Measurements from ENCODE around the gene EMC10.
A peak's percentile ranks its signal among the peaks of the same experiment; 100 is the strongest.
"Not testable (repeated sequence)": the region's sequence is repeated elsewhere in the genome, so short reads cannot be mapped to it uniquely, and the experiment has no call there.

EMC10 gene

DNA sequence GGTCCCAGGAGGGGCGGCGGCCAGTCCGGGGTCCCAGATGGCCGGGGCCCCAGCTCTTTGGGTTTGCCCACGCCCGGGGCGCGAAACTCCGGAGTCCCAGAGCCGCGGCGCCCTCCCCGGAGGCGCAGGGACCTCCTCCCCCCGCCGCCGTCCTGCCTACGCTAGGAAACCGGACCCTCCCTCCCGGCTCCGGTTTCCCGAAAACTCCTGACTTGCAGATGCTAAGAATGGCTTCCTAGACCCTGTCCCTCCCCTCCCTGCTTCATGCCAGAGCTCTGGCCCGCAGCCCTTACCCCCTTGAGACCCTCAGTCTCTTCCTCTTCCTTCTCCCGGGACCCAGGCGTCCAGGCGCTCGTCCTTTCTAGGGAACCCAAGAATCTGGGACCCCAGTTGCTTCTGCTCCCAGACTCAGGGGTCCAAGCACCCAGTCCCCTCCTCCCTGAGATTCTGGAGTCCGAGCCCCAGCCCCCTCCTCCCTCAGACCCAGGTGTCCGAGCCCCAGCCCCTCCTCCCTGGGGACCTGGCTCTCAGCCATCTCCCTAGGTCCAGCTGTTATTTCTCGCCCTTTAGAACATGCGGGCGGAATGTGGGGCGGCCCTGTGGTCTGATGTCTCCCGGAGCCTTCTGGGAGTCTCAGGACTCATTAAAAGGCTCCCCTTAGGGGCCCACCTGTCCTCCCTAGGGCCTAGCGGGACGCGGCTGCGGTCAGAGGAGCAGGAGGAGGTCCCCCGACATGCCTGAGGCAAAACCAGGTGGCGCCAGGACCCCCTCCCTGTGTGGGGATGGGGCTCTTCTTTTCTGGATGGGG, 43.9 kb upstream of the EMC10 start, which contains the start of gene MYBPC2:
Gene MYBPC2 (plus strand): TSS at position 672 of the 808 bp plus-strand sequence. CDS start 62 bp downstream, at position 734.
- H3K4me3 ChIP-seq (ENCODE audit: low read length), result peak within 1 kb of the TSS; percentile 71
- TF ChIP-seq, protein P1, sequence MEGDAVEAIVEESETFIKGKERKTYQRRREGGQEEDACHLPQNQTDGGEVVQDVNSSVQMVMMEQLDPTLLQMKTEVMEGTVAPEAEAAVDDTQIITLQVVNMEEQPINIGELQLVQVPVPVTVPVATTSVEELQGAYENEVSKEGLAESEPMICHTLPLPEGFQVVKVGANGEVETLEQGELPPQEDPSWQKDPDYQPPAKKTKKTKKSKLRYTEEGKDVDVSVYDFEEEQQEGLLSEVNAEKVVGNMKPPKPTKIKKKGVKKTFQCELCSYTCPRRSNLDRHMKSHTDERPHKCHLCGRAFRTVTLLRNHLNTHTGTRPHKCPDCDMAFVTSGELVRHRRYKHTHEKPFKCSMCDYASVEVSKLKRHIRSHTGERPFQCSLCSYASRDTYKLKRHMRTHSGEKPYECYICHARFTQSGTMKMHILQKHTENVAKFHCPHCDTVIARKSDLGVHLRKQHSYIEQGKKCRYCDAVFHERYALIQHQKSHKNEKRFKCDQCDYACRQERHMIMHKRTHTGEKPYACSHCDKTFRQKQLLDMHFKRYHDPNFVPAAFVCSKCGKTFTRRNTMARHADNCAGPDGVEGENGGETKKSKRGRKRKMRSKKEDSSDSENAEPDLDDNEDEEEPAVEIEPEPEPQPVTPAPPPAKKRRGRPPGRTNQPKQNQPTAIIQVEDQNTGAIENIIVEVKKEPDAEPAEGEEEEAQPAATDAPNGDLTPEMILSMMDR (conservative IDR thresholded peaks at IDR 0.05; ENCODE audit: low read depth, low read length), result no peak
- no peak for DNase-seq (ENCODE audit: low read depth)

DNA sequence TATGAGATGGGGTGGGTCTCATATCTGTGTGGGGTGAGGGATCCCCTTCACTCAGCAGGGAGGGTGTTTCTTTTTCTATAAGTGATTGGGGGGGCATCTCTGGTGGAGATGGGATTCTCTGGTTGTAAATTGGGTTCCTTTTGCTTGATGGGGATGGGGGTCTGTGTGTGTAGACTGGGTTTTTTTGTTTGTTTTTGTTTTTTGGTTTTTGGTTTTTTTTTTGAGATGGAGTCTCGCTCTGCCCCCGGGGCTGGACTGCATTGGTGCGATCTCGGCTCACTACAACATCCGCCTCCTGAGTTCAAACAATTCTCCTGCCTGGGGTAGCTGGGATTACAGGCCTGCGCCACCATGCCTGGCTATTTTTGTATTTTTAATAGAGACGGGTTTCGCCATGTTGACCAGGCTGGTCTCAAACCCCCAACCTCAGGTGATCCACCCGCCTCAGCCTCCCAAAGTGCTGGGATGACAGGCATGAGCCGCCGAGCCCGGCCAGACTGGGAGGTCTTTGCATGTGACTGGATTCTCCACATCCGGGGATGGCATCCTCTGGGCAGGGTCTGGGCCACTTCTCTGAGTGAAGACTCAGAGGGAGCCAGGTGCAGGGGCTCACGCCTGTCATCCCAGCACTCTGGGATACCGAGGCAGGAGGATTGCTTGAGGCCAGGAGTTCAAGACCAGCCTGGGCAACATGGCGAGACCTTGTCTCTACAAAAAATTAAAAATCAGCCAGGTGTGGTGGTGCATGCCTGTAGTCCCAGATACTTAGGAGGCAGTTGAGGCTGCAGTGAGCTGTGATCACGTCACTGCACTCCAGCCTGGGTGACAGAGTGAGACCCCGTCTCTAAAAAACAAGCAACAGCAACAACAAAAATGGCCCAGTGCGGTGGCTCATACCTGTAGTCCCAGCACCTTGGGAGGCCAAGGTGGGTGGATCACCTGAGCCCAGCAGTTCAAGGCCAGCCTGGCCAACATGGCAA, 42.8 kb upstream of the EMC10 start:
- no peak for DNase-seq (ENCODE audit: low read depth)
- TF ChIP-seq, protein P1 (conservative IDR thresholded peaks at IDR 0.05; ENCODE audit: low read depth, low read length), result no peak
- H3K4me3 ChIP-seq (ENCODE audit: low read length), result no peak overlapping the region

DNA sequence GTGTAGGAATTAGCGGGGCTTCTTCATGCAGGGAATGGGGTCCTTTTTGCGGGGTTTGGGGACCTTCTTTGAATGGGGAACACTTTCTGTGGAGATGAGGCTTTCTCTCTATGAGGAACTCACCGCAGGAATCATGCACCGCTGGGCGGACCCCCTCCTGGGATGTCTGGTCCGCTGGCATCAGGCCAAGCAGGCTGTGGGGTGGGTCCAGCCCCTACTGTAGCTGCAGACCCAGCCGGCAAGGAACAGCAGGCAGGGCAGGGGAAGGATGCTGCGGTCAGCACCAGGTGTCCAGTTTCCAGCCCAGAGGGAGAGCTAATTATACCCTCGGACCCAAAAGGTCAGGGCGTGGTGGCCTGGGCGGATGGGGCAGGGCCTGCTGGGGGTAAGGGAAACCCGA, 41.8 kb upstream of the EMC10 start:
- TF ChIP-seq, protein P1 (conservative IDR thresholded peaks at IDR 0.05; ENCODE audit: low read depth, low read length), result no peak
- DNase-seq (ENCODE audit: low read depth), result no peak
- no peak overlapping the region for H3K4me3 ChIP-seq (ENCODE audit: low read length)

DNA sequence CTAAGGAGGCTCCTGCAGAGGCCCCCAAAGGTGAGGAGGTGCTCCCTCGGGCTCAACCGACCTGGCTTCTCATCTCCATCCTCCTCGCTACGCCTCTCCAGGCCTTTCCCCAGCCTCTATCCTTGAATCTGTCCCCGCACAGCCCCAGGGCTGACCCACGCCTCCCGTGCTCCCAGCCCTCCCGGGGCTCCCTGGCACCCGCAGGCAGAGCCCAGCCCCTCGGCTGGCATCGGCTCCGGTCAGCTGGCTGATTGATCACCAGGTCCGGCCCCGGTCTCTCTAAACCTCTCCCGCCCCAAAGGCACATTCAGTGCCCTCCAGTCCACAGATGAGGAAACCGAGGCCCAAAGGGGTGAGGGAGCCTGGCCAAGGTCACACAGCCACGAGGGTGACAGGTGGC, 41.1 kb upstream of the EMC10 start:
- no peak overlapping the region for H3K4me3 ChIP-seq (ENCODE audit: low read length)
- TF ChIP-seq, protein P1 (conservative IDR thresholded peaks at IDR 0.05; ENCODE audit: low read depth, low read length), result no peak

DNA sequence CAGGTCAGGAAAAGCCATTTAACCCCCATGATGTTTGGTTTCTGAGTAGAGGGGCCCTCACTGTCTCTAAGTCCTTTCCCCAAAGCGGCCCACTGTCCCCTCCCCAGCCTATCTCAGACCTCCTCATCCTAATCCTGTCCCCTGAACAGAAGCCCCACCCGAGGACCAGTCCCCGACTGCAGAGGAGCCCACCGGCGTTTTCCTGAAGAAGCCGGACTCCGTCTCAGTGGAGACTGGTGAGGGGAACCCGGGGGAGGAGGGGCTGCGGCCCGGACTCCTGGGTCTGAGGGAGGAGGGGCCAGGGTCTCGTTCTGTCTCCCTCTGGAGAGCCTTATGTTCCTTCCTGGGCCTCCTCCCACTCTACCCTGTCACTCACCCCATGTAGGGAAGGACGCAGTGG, 40.7 kb upstream of the EMC10 start:
- DNase-seq (ENCODE audit: low read depth), result no peak
- TF ChIP-seq, protein P1 (conservative IDR thresholded peaks at IDR 0.05; ENCODE audit: low read depth, low read length), result no peak
- no peak overlapping the region for H3K4me3 ChIP-seq (ENCODE audit: low read length)

More for the DNA sequence above, 41.1 kb upstream of the EMC10 start:
- no peak for DNase-seq (ENCODE audit: low read depth)

DNA sequence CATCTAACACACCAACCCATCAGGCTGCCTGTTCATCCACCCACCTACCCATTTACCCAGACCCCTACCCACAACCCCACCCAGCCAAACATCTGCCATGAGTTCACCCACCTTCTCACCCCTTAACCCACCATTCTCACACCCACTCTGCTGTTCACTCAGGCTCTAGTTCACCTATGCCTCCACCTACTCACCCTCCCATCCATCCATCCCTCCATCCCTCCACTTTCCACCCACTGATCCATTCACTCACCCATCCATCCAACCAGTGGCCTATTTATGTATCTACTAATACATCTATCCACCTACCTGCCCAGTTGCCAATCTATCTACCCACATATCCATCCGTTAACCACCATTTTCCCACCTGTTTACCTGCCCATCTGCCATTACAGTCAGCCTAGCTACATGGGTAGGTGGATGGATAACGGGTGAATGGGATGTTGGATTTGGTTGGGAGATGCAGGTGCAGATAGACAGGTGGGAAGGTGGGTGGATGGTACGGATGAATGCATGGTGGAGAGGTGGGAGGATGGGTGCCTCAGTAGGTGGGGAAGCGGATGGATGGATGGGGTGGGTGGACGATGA, 38.4 kb upstream of the EMC10 start:
- DNase-seq (ENCODE audit: low read depth), result no peak
- TF ChIP-seq, protein P1 (conservative IDR thresholded peaks at IDR 0.05; ENCODE audit: low read depth, low read length), result no peak
- H3K4me3 ChIP-seq (ENCODE audit: low read length), result no peak overlapping the region

DNA sequence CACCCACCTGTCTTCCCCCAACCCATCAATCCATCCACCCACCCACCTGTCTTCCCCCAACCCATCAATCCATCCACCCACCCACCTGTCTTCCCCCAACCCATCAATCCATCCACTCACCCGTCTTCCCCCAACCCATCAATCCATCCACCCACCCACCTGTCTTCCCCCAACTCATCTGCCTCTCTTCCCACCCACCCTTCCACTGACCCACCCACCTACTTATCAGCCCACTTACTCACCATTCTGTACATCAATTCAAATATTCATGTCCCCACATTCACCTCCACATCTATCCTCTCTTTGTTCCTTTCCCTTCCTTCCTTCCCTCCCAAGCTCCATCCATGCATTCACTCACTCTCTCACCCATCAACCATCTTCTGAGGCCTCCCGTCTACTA, 37.2 kb upstream of the EMC10 start:
- H3K4me3 ChIP-seq (ENCODE audit: low read length); DNase-seq (ENCODE audit: low read depth): not testable (repeated sequence)

Measured in retinal pigment epithelial cell (primary cell).